ENCODE results near the gene PTPN3. TPM values are rescaled to one million over a fixed set of nuclear protein-coding genes. Genes with fewer than 3 reads are reported as not detected.
A peak's percentile ranks its signal among the peaks of the same experiment; 100 is the strongest.

PTPN3 gene
- total and polyA plus RNA-seq, 10 of the 15 experiments (the other 5 are each of a cell fraction or from before 2014, with no cell fraction given): 0.18 to 1.3 (median 0.39) TPM

DNA sequence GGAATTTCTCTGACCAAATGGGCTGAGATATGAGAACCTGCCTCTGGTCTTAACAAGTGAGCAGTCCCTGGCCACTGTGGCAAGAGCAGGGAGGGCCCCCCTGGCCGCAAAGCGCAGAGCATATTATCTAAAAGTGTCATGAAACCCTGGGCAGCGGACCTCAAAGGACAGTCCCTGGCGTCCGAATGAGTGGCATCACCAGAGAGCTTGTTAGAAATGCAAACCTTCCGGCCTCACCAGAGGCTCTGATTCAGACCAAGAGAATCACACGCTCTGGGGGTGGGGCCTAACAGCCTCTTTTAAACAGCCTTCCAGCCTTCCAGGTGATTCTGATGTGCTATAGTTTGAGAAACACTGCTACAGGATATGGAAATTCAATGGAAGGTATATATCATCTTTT lies 10.9 kb downstream of the PTPN3 start:
- ChIA-PET SMC1A (ENCODE audit: uncharacterized antibody, unreplicated experiment) (no interaction called here), POLR2A (no interaction called here), CTCF (interaction anchor here (1.3 kb wide), 1 partner anchor 17 kb away, joined by 5 read pairs; no protein-coding TSS in a partner anchor), RAD21 (ENCODE audit: unreplicated experiment) (no interaction called here)
- in situ Hi-C loops (cut with MboI): no loop called here
- no TSS peak for BruUV-seq (replicated peaks)
- H3K9me3 ChIP-seq (replicated peaks; ENCODE audit: control insufficient read depth, insufficient read depth, low read length): no peaks in the 10 kb centered on the region
- H3K27me3 ChIP-seq (replicated peaks in 1 of 2; ENCODE audit: control insufficient read depth in 2 of 2, insufficient read depth in 2 of 2, low read length in 1 of 2): peaks cover 4% of the 10 kb centered on the region in 2 experiments; a peak in 3 of 4 replicates
- intact Hi-C loops (cut with micrococcal nuclease; ENCODE audit: unreplicated experiment): no loop called here
- no peak overlapping the region for H2AFZ ChIP-seq (ENCODE audit: control insufficient read depth, low read depth, low read length)
- H3K4me1 ChIP-seq (ENCODE audit: control insufficient read depth, insufficient read depth, low read length): no peaks in the 10 kb centered on the region
- ATAC-seq (peak; percentile 91), DNase-seq (ENCODE audit: low read depth, low spot score) (no peak), FAIRE-seq (no peak)
- H4K20me1 ChIP-seq (ENCODE audit: control insufficient read depth, insufficient read depth): no peaks in the 10 kb centered on the region
- no peak overlapping the region for H3K27ac ChIP-seq (ENCODE audit: control insufficient read depth, insufficient read depth)
- no peak overlapping the region for H3K4me2 ChIP-seq (ENCODE audit: control insufficient read depth, insufficient read depth)
- no peak overlapping the region for H3K9ac ChIP-seq (ENCODE audit: control insufficient read depth, insufficient read depth, low read length)
- H3K36me3 ChIP-seq (ENCODE audit: control insufficient read depth in 2 of 2, insufficient read depth in 2 of 2, low read length in 1 of 2): no peaks in the 10 kb centered on the region
- no peaks in the 10 kb centered on the region for H3K79me2 ChIP-seq (ENCODE audit: control insufficient read depth, insufficient read depth, low read length)
- no peak overlapping the region for H3K4me3 ChIP-seq
- 0% methylated on average over 7 of the region's 7 CpGs for WGBS (ENCODE audit: insufficient coverage, insufficient replicate concordance, low lambda C conversion rate, missing lambda C conversion rate)
- TF ChIP-seq EED (IDR thresholded peaks at IDR 0.05; ENCODE audit: low read depth) (no peak), PML (IDR thresholded peaks at IDR 0.05; ENCODE audit: low read length) (no peak), WRNIP1 (IDR thresholded peaks at IDR 0.05; ENCODE audit: borderline replicate concordance, low read depth, low read length) (no peak), SUZ12 (IDR thresholded peaks at IDR 0.05; ENCODE audit: unreplicated experiment) (no peak), IKZF1 (conservative IDR thresholded peaks at IDR 0.05) (no peak), CEBPB (IDR thresholded peaks at IDR 0.05; ENCODE audit: borderline replicate concordance in 1 of 2, low read depth in 2 of 2, low read length in 2 of 2) (no peak), SPI1 (IDR thresholded peaks at IDR 0.05; ENCODE audit: borderline replicate concordance, insufficient read depth, low read depth, low read length) (no peak), KLF5 (IDR thresholded peaks at IDR 0.05; ENCODE audit: partially characterized antibody) (no peak), POLR2AphosphoS5 (IDR thresholded peaks at IDR 0.05; ENCODE audit: low read length) (no peak)
- TF ChIP-seq, protein P1, sequence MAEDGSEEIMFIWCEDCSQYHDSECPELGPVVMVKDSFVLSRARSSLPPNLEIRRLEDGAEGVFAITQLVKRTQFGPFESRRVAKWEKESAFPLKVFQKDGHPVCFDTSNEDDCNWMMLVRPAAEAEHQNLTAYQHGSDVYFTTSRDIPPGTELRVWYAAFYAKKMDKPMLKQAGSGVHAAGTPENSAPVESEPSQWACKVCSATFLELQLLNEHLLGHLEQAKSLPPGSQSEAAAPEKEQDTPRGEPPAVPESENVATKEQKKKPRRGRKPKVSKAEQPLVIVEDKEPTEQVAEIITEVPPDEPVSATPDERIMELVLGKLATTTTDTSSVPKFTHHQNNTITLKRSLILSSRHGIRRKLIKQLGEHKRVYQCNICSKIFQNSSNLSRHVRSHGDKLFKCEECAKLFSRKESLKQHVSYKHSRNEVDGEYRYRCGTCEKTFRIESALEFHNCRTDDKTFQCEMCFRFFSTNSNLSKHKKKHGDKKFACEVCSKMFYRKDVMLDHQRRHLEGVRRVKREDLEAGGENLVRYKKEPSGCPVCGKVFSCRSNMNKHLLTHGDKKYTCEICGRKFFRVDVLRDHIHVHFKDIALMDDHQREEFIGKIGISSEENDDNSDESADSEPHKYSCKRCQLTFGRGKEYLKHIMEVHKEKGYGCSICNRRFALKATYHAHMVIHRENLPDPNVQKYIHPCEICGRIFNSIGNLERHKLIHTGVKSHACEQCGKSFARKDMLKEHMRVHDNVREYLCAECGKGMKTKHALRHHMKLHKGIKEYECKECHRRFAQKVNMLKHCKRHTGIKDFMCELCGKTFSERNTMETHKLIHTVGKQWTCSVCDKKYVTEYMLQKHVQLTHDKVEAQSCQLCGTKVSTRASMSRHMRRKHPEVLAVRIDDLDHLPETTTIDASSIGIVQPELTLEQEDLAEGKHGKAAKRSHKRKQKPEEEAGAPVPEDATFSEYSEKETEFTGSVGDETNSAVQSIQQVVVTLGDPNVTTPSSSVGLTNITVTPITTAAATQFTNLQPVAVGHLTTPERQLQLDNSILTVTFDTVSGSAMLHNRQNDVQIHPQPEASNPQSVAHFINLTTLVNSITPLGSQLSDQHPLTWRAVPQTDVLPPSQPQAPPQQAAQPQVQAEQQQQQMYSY (CRISPR knock-in tag; IDR thresholded peaks at IDR 0.05): no peak
- TF ChIP-seq, protein P2, sequence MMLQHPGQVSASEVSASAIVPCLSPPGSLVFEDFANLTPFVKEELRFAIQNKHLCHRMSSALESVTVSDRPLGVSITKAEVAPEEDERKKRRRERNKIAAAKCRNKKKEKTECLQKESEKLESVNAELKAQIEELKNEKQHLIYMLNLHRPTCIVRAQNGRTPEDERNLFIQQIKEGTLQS (IDR thresholded peaks at IDR 0.05; ENCODE audit: borderline replicate concordance, extremely low read depth, low read depth, low read length): no peak
- TF ChIP-seq, protein P3, sequence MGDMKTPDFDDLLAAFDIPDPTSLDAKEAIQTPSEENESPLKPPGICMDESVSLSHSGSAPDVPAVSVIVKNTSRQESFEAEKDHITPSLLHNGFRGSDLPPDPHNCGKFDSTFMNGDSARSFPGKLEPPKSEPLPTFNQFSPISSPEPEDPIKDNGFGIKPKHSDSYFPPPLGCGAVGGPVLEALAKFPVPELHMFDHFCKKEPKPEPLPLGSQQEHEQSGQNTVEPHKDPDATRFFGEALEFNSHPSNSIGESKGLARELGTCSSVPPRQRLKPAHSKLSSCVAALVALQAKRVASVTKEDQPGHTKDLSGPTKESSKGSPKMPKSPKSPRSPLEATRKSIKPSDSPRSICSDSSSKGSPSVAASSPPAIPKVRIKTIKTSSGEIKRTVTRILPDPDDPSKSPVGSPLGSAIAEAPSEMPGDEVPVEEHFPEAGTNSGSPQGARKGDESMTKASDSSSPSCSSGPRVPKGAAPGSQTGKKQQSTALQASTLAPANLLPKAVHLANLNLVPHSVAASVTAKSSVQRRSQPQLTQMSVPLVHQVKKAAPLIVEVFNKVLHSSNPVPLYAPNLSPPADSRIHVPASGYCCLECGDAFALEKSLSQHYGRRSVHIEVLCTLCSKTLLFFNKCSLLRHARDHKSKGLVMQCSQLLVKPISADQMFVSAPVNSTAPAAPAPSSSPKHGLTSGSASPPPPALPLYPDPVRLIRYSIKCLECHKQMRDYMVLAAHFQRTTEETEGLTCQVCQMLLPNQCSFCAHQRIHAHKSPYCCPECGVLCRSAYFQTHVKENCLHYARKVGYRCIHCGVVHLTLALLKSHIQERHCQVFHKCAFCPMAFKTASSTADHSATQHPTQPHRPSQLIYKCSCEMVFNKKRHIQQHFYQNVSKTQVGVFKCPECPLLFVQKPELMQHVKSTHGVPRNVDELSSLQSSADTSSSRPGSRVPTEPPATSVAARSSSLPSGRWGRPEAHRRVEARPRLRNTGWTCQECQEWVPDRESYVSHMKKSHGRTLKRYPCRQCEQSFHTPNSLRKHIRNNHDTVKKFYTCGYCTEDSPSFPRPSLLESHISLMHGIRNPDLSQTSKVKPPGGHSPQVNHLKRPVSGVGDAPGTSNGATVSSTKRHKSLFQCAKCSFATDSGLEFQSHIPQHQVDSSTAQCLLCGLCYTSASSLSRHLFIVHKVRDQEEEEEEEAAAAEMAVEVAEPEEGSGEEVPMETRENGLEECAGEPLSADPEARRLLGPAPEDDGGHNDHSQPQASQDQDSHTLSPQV (IDR thresholded peaks at IDR 0.05): no peak
- TF ChIP-seq, protein P4, sequence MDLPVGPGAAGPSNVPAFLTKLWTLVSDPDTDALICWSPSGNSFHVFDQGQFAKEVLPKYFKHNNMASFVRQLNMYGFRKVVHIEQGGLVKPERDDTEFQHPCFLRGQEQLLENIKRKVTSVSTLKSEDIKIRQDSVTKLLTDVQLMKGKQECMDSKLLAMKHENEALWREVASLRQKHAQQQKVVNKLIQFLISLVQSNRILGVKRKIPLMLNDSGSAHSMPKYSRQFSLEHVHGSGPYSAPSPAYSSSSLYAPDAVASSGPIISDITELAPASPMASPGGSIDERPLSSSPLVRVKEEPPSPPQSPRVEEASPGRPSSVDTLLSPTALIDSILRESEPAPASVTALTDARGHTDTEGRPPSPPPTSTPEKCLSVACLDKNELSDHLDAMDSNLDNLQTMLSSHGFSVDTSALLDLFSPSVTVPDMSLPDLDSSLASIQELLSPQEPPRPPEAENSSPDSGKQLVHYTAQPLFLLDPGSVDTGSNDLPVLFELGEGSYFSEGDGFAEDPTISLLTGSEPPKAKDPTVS (IDR thresholded peaks at IDR 0.05; ENCODE audit: low read depth, low read length): no peak

All from GM12878 (cell line).